HS-5 (cell line): Measurements from ENCODE around the gene PDE6C.

Experiments used
- DNase-seq: peaks from one replicate; pipeline ENCODE4 v3.0.0-alpha.2; 2012; ENCODE audit warnings: low read depth

PDE6C gene

GRCh38 chr10:93594518-93594917 is 17.8 kb upstream of the PDE6C start:
- DNase-seq, result no peak

DNA sequence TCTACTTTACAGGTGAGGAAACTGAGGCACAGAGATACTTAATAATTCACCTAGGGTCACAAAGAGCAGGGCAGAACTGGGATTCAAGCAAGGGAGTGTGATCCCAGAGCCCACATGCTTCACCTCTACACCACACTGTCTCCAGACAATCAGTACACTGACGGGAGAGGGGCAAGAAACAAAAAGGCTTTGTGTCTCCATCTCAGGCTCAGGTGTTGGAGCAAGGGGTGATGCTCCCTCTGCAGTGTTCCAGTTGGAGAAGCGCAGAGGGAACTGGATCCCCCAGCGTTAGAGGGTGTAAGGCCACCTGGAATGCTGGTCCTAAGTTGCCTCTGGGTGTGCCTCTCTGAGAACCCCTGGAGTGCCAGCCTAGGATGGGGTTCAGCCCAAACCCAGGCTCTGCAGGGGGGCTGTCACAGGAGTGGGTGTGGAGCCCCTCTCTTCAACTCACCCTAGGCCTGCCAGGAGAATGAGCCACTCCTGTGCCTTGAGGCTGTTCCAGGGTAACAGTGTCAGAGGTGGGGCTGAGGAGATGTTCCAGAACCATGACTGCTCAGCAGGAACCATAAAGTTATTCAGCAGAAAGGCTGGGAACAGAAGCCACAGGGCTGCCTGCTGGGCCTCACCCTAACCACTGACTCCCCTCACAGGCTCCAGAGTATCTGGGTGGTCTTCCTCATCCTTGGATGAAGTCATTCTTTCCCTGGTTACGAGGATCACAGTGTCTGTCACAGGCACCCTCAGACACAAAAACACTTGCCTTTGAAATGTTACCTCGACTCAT is 16.8 kb upstream of the PDE6C start:
- no peak for DNase-seq

DNA sequence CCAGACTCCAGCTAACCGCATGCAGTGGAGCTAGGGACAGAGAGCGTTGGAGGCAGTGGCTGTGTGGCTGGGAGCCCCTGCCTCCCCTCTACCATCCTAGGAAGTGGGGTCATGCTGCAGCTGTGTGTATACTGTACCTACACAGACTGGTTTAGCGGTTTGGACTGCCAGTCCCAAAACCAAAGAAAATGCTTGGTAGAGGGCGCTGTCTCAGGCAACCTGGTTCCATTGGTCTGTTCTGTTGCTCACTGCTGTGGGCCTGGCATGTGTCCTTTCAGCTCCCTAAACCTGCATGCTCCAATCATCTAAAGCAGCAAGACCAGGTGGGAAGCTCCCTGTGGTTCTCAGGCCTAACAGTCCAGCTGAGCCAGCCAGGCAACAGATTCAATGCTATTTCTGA is 15.8 kb upstream of the PDE6C start:
- DNase-seq, result no peak

- DNase-seq, result no peak
Observed at GRCh38 chr10:93597075-93597599, 15.2 kb upstream of the PDE6C start.

GRCh38 chr10:93598157-93598556 is 14.2 kb upstream of the PDE6C start:
- DNase-seq, result no peak

DNA sequence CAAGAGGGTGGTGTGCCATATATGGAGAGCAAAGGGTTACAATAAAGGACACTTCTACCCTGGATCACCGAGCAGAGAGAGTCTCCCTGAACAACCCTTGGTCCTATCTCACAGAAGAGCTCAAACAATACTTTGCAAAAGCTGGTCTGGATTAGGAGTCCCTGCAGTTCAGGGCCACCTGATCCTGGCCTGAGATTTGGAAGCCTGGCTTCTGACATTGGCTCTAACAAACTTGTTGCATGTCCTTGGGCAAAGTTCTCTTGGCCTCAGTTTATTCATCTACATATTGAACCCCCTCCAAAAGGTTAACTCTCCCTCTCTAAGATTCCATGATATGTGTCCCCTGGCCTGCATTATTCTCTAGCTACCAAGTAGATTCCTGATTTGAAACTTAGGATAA is 13.0 kb upstream of the PDE6C start:
- no peak for DNase-seq

DNA sequence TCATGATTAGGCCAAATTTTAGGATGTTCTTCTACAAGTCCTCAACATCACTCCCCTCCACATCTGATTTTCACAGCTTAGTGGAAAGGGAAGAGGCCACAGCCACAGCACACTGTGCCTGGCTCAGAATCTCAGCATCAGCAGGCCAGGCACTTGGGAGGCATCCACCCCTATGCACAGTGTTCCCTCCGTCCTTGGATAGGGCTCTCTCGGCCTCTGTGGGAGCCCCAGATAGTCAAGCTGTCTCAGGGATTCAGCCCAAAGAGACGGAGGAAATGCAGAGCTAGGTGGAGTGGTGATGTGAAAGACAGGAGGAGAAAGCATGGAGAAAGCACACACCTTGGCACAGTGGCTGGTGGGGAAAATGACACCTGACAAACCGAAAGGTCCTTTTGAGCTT is 12.6 kb upstream of the PDE6C start:
- DNase-seq, result no peak

GRCh38 chr10:93600446-93601145 is 11.7 kb upstream of the PDE6C start:
- DNase-seq, result no peak

GRCh38 chr10:93601146-93601773 is 11.1 kb upstream of the PDE6C start, which contains the start of gene RBP4:
TSS of gene RBP4 (minus strand) at chr10:93601235. CDS start at chr10:93601028, 207 bp downstream.
- DNase-seq, result no peak

DNA sequence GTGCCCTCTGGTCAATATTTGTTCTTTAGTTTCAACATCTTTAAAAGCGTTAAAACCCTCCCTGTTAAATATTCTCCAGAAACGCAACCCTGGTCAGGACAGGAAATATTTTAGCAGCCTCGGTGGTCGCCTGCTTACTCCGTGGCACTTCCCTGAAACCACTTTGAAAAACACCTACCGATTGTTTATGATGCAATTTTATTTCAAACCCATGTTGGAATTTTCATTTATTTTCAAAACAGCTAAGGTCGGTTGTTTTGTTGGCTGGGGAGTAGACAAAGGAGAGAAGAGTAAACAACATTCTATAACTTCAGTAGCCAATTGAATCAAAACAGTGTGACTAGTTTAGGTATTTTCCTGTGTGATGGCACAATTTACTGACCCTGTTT is 10.6 kb upstream of the PDE6C start:
- DNase-seq, result no peak

DNA sequence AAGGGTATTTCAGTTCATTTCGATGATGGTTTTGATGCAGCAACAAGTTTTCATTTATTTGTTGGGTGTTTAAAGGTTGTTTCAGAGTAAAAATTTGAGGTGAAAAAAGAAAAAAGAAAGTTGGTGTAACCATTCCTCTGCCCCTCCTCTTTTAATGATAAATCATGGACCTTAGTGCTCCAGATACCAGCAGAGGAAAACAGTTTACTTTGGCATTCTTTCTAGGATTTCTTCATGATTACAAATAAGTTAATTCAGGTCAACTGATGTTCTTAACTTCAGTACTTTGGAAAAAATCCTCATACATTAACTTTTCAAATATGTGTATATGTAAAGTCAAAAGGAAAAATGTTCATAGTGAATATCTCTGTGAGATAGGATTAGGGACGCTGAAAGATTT is 9.3 kb upstream of the PDE6C start:
- no peak for DNase-seq

- no peak for DNase-seq
Observed at GRCh38 chr10:93604146-93604545, 8.2 kb upstream of the PDE6C start.

DNA sequence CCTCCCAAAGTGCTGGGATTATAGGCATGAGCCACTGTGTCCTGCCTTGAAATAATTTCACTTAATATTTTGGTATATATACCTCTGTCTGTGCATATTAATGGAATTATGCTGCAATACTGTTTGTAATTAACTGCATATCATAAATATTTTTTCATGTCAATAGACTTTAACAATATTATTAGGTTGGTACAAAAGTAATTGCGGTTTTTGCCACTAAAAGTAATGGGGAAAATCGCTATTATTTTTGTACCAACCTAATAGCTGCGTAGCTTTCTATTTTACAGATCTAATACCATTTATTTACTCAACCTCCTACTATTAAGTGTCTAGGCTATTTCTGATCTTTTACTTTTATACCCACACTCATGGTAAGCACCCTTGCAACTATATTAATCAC is 3.9 kb upstream of the PDE6C start:
- no peak for DNase-seq

DNA sequence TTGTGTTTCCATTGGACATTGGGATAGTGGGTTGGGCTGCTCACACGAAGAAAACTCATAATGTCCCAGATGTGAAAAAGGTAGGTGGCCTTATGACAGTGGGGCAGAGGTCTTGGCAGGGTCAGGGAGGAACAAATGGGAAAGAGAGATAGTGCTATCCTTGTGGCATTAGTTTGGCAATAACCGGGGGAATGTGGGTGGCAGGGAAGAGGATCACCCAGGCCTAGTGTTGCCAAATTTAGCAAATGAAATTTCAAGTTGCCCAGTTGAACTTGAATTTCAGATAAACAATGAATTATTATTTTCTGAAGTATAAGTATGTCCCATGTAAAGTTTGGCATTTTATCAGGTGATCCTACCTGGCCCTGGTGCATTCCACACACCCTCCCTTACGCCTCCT is 789 bp downstream of the PDE6C start:
- DNase-seq, result no peak

DNA sequence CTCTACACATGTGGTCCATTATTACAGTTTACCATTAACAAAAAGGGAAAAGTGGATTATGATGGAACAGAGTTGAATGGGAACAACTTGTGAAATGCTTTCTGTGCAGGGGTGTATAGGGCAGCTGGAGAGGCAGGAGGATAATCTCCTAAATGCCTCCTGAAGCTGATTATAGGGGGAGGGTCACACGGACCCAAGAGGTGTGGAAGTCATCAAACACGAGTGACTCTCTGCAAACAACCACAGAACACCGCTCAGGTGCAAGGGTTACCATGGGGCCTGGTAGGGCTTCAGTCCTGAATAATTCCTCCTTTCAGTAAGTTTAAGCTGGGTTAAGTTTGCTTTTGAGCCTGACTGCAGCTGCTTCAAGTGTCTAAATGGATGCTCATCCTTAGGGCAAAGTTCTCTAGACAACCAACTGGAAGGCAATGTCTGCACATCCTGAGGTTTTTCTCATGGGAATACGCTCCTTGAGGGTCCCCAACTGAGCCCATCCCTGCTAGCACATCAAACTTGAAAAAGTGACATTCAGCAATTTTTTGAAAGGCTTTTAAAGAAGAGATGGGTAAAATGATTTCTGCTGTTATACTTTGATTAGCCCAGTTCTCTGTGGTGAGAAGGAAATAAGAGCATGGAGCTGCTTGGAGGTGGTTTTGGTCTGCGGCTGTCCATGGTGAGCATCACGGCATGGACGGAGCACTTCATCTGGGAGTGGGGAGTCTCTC is 1.9 kb downstream of the PDE6C start:
- no peak for DNase-seq

- no peak for DNase-seq
Observed at GRCh38 chr10:93615576-93616235, 3.4 kb downstream of the PDE6C start.

GRCh38 chr10:93620925-93621324 is 8.6 kb downstream of the PDE6C start:
- DNase-seq, result no peak

GRCh38 chr10:93622942-93623341 is 10.6 kb downstream of the PDE6C start:
- no peak for DNase-seq

DNA sequence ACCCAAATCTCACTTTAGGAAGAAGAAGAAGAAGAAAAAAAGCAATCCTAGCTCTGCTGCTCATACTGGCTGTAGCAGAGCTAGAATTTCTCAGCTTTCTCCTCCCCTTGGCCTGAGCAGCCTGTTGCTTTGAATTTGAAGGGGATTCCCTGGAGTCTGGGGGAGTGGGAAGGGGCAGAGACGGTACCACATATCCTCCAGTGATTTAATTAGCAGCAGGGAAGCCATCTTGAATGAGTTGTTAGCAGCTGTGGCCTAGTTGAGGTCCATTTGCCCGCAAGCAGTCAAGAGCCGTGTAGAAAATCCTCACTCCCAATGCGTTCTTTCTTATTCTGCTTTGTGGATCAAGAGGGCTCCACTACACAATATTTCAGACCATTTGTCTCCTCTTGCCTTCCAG is 16.5 kb downstream of the PDE6C start:
- no peak for DNase-seq

GRCh38 chr10:93629647-93630305 is 17.4 kb downstream of the PDE6C start:
- no peak for DNase-seq
